ENCODE results near the gene IL1B.

Gene IL1B

DNA sequence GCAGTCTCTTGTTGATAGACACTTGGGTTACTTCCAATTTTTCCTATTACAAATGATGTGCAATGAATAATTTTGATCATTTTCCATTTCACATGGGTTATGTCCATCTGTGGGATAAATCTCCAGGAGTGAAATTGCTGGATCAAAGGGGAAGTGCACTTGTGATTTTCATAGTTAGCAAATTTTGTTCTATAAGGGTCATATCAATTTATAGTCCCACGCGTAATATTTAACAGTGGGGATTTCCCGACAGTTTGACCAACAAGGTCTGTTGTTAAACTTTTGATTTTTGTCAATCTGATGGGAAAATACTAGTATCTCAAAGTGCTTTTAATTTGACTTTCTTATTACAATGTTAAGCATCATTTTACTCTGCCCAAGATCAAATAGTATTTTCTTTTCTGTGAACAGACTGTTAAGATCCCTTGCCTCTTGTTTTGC lies 8.3 kb downstream of the IL1B start:
- no peaks in the 10 kb centered on the region for H3K27me3 ChIP-seq (ENCODE audit: insufficient read depth, insufficient read length)
- no peaks in the 10 kb centered on the region; the same call in 1 of the 2 replicates for H3K9me3 ChIP-seq (ENCODE audit: insufficient read depth, low read length)
- H3K4me3 ChIP-seq (ENCODE audit: insufficient read length, low read depth), result no peak overlapping the region
- peaks cover 1% of the 10 kb centered on the region for H3K4me1 ChIP-seq (ENCODE audit: insufficient read depth, insufficient read length)
- no peak for DNase-seq (ENCODE audit: low read depth, low spot score)
- TF ChIP-seq YY1 (IDR thresholded peaks at IDR 0.05; ENCODE audit: insufficient read depth, insufficient read length) (no peak), ZNF274 (IDR thresholded peaks at IDR 0.05; ENCODE audit: low read depth, low read length) (no peak), SUZ12 (IDR thresholded peaks at IDR 0.05; ENCODE audit: extremely low read depth, insufficient read depth, insufficient read length) (no peak)
- no peaks in the 10 kb centered on the region for H3K36me3 ChIP-seq (ENCODE audit: insufficient read depth, insufficient read length, low read length)
- H3K9ac ChIP-seq (ENCODE audit: insufficient read length, low read depth), result no peak overlapping the region

DNA sequence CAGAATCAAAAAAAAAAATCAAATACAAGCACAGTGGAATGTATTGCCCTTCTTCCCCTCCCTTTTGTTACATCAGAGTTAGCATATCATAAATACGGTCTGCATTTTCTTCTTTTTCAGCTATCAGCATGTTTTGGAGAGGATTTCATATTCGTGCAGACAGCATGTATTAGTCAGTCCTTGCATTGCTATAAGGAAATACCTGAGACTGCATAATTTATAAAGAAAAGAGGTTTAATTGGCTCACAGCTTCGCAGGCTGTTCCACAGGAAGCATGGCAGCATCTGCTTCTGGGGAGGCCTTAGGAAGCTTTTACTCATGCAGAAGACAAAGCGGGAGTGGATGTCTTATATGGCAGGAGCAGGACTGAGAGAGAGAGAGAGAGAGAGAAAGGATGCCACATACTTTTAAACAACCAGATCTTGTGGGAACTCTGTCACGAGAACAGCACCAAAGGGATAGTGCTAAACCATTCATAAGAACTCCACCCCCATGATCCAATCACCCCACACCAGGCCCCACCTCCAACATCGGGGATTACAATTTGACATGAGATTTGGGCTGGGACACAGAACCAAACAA lies 8.9 kb downstream of the IL1B start:
- H3K27me3 ChIP-seq (ENCODE audit: insufficient read depth, insufficient read length), result no peaks in the 10 kb centered on the region

DNA sequence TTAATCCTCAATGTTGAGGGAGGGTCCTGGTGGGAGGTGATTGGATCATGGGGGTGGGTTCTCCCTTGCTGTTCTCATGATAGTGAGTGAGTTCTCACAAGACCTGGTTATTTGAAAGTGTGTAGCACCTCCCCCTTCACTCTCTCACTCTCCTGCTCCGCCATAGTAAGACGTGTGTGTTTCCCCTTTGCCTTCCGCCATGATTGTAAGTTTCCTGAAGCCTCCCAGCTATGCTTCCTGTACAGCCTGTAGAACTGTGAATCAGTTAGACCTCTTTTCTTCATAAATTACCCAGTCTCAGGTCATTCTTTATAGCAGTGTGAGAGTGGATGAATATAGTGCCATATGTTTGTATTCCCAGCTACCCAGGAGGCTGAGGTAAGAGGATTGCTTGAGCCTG lies 9.6 kb downstream of the IL1B start:
- H3K9me3 ChIP-seq (ENCODE audit: insufficient read depth, low read length), result no peaks in the 10 kb centered on the region; the same call in 1 of the 2 replicates
- TF ChIP-seq SUZ12 (IDR thresholded peaks at IDR 0.05; ENCODE audit: extremely low read depth, insufficient read depth, insufficient read length) (no peak), YY1 (IDR thresholded peaks at IDR 0.05; ENCODE audit: insufficient read depth, insufficient read length) (no peak), ZNF274 (IDR thresholded peaks at IDR 0.05; ENCODE audit: low read depth, low read length) (no peak)

More for the DNA sequence above, 8.9 kb downstream of the IL1B start:
- Histone ChIP-seq H3K9ac (ENCODE audit: insufficient read length, low read depth) (no peak overlapping the region), H3K9me3 (ENCODE audit: insufficient read depth, low read length) (no peaks in the 10 kb centered on the region; the same call in 1 of the 2 replicates), H3K4me3 (ENCODE audit: insufficient read length, low read depth) (no peak overlapping the region), H3K4me1 (ENCODE audit: insufficient read depth, insufficient read length) (no peaks in the 10 kb centered on the region), H3K36me3 (ENCODE audit: insufficient read depth, insufficient read length, low read length) (no peaks in the 10 kb centered on the region)
- no peak for DNase-seq (ENCODE audit: low read depth, low spot score)
- TF ChIP-seq YY1 (IDR thresholded peaks at IDR 0.05; ENCODE audit: insufficient read depth, insufficient read length) (no peak), ZNF274 (IDR thresholded peaks at IDR 0.05; ENCODE audit: low read depth, low read length) (no peak), SUZ12 (IDR thresholded peaks at IDR 0.05; ENCODE audit: extremely low read depth, insufficient read depth, insufficient read length) (no peak)

DNA sequence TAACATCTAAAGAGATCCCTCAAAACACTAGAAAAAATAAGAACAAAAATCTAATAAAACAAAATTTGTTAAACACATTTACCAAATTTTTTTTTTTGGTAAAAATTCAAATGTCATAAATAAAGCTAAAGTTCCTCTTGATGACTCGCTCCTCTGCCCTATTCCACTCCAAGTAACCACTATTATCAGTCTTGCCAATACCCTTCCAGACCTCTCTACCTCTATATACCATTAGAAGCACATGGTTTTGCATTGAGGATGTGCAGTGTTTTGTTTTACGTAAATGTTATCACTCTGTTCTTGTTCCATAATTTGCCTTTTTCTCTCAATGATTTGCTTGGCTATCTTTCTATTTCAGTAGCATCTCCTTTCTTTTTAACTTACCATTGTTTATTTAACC lies 10.9 kb downstream of the IL1B start:
- no peak overlapping the region for H3K4me3 ChIP-seq (ENCODE audit: insufficient read length, low read depth)
- H3K9ac ChIP-seq (ENCODE audit: insufficient read length, low read depth), result no peak overlapping the region
- H3K9me3 ChIP-seq (ENCODE audit: insufficient read depth, low read length), result no peaks in the 10 kb centered on the region; the same call in 1 of the 2 replicates
- DNase-seq (ENCODE audit: low read depth, low spot score), result no peak
- no peaks in the 10 kb centered on the region for H3K36me3 ChIP-seq (ENCODE audit: insufficient read depth, insufficient read length, low read length)
- no peaks in the 10 kb centered on the region for H3K4me1 ChIP-seq (ENCODE audit: insufficient read depth, insufficient read length)
- no peaks in the 10 kb centered on the region for H3K27me3 ChIP-seq (ENCODE audit: insufficient read depth, insufficient read length)
- no peak for TF ChIP-seq YY1 (IDR thresholded peaks at IDR 0.05; ENCODE audit: insufficient read depth, insufficient read length)
- no peak for TF ChIP-seq ZNF274 (IDR thresholded peaks at IDR 0.05; ENCODE audit: low read depth, low read length)
- no peak for TF ChIP-seq SUZ12 (IDR thresholded peaks at IDR 0.05; ENCODE audit: extremely low read depth, insufficient read depth, insufficient read length)

More for the DNA sequence above, 9.6 kb downstream of the IL1B start:
- Histone ChIP-seq H3K4me3 (ENCODE audit: insufficient read length, low read depth) (no peak overlapping the region), H3K9ac (ENCODE audit: insufficient read length, low read depth) (no peak overlapping the region), H3K27me3 (ENCODE audit: insufficient read depth, insufficient read length) (no peaks in the 10 kb centered on the region), H3K36me3 (ENCODE audit: insufficient read depth, insufficient read length, low read length) (no peaks in the 10 kb centered on the region), H3K4me1 (ENCODE audit: insufficient read depth, insufficient read length) (no peaks in the 10 kb centered on the region)
- DNase-seq (ENCODE audit: low read depth, low spot score), result no peak

DNA sequence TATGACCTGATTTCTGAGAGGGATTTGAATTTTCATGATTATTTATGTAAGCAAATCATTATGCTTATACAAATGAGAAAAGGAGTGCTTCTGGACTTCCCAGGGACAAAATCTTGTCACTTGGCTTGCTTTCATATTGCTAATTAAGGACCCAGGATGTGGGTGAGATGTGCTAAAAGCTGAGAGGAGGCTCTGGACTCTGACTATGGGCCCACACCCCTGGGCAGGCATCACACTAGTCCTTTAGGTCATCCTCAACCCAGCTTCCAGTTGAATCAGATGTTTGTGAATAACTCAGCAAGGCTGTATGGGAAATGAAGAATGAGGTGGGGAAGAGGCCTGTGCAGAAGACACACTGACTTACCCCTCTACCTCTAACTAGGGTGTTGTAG lies 11.9 kb downstream of the IL1B start:
- Histone ChIP-seq H3K4me3 (ENCODE audit: insufficient read length, low read depth) (no peak overlapping the region), H3K9me3 (ENCODE audit: insufficient read depth, low read length) (no peaks in the 10 kb centered on the region; the same call in 1 of the 2 replicates), H3K27me3 (ENCODE audit: insufficient read depth, insufficient read length) (no peaks in the 10 kb centered on the region), H3K4me1 (ENCODE audit: insufficient read depth, insufficient read length) (no peaks in the 10 kb centered on the region), H3K36me3 (ENCODE audit: insufficient read depth, insufficient read length, low read length) (no peaks in the 10 kb centered on the region), H3K9ac (ENCODE audit: insufficient read length, low read depth) (no peak overlapping the region)
- no peak for DNase-seq (ENCODE audit: low read depth, low spot score)
- TF ChIP-seq SUZ12 (IDR thresholded peaks at IDR 0.05; ENCODE audit: extremely low read depth, insufficient read depth, insufficient read length) (no peak), YY1 (IDR thresholded peaks at IDR 0.05; ENCODE audit: insufficient read depth, insufficient read length) (no peak), ZNF274 (IDR thresholded peaks at IDR 0.05; ENCODE audit: low read depth, low read length) (no peak)

DNA sequence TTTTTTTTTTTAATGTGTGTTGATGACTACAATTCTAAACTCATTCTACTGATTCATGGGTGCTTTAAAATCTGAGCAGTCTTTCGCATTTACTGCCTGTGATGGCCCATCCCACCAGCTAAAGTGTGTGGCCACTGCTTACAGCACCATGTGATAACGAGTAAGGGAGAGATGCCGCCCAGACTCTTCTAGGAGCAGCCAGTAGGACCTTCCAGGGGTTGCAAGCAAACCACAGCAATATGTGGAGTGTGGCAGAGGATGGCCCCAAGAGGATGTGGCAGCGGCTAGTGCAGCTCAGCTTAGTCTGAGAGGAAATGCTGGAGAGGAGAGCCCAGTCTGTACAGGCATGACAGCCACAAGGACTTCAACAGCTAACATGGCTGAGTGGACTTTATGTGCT lies 14.9 kb downstream of the IL1B start:
- Histone ChIP-seq H3K4me1 (ENCODE audit: insufficient read depth, insufficient read length) (no peaks in the 10 kb centered on the region), H3K27me3 (ENCODE audit: insufficient read depth, insufficient read length) (no peaks in the 10 kb centered on the region), H3K9ac (ENCODE audit: insufficient read length, low read depth) (no peak overlapping the region), H3K9me3 (ENCODE audit: insufficient read depth, low read length) (no peaks in the 10 kb centered on the region), H3K4me3 (ENCODE audit: insufficient read length, low read depth) (no peak overlapping the region), H3K36me3 (ENCODE audit: insufficient read depth, insufficient read length, low read length) (no peaks in the 10 kb centered on the region)
- DNase-seq (ENCODE audit: low read depth, low spot score), result no peak
- TF ChIP-seq SUZ12 (IDR thresholded peaks at IDR 0.05; ENCODE audit: extremely low read depth, insufficient read depth, insufficient read length), result no peak
- TF ChIP-seq ZNF274 (IDR thresholded peaks at IDR 0.05; ENCODE audit: low read depth, low read length), result no peak

DNA sequence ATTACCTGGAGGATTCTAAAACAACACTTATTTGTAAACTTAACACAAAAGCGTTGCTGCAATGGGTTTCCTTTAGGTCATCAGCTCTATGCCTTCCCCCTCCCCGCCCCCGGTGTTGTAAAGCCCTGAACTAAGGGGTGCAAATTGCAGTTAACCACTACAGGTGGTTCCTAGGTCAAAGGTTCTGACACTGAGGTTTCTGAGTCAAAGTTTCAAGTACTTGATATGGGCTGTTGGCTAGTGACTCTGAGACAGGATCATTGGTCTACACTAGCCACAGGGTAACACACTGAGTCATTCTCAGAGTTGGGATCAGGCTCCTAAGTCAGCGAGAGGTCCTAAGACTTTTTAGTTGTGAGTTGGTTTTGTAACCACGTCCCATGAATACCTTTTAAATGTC lies 15.4 kb downstream of the IL1B start:
- H3K9ac ChIP-seq (ENCODE audit: insufficient read length, low read depth), result no peak overlapping the region
- H3K36me3 ChIP-seq (ENCODE audit: insufficient read depth, insufficient read length, low read length), result no peaks in the 10 kb centered on the region
- no peaks in the 10 kb centered on the region for H3K9me3 ChIP-seq (ENCODE audit: insufficient read depth, low read length)
- H3K4me3 ChIP-seq (ENCODE audit: insufficient read length, low read depth), result no peak overlapping the region
- TF ChIP-seq SUZ12 (IDR thresholded peaks at IDR 0.05; ENCODE audit: extremely low read depth, insufficient read depth, insufficient read length), result no peak
- no peak for TF ChIP-seq ZNF274 (IDR thresholded peaks at IDR 0.05; ENCODE audit: low read depth, low read length)
- TF ChIP-seq YY1 (IDR thresholded peaks at IDR 0.05; ENCODE audit: insufficient read depth, insufficient read length), result no peak
- DNase-seq (ENCODE audit: low read depth, low spot score), result no peak
- H3K27me3 ChIP-seq (ENCODE audit: insufficient read depth, insufficient read length), result no peaks in the 10 kb centered on the region
- no peaks in the 10 kb centered on the region for H3K4me1 ChIP-seq (ENCODE audit: insufficient read depth, insufficient read length)
